Measurements from ENCODE around the gene GINS2.

- TF ChIP-seq POLR2A (IDR thresholded peaks at IDR 0.05) (no peak), EP300 (IDR thresholded peaks at IDR 0.05; ENCODE audit: low read depth) (no peak)
- TF ChIP-seq, protein P1, sequence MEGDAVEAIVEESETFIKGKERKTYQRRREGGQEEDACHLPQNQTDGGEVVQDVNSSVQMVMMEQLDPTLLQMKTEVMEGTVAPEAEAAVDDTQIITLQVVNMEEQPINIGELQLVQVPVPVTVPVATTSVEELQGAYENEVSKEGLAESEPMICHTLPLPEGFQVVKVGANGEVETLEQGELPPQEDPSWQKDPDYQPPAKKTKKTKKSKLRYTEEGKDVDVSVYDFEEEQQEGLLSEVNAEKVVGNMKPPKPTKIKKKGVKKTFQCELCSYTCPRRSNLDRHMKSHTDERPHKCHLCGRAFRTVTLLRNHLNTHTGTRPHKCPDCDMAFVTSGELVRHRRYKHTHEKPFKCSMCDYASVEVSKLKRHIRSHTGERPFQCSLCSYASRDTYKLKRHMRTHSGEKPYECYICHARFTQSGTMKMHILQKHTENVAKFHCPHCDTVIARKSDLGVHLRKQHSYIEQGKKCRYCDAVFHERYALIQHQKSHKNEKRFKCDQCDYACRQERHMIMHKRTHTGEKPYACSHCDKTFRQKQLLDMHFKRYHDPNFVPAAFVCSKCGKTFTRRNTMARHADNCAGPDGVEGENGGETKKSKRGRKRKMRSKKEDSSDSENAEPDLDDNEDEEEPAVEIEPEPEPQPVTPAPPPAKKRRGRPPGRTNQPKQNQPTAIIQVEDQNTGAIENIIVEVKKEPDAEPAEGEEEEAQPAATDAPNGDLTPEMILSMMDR (IDR thresholded peaks at IDR 0.05): no peak
Observed at GRCh38 chr16:85704900-85705846, 16.4 kb upstream of the GINS2 start.

Data from transverse colon (tissue), 3 donors.